COLO668 (cell line): ENCODE data around the gene ETFA.
"Not testable (repeated sequence)": the region's sequence is repeated elsewhere in the genome, so short reads cannot be mapped to it uniquely, and the experiment has no call there.

Experiments used
- DNase-seq: peaks from one replicate; lab custom pipeline; 2025; ENCODE audit not compliant: unreplicated experiment; lab: John Stamatoyannopoulos, UW

ETFA gene

GRCh38 chr15:76327191-76328105 lies 16.2 kb upstream of the ETFA start:
- DNase-seq = no peak

GRCh38 chr15:76325704-76326103 lies 14.4 kb upstream of the ETFA start:
- DNase-seq = no peak

- DNase-seq = no peak
Observed at GRCh38 chr15:76324066-76324465, 12.8 kb upstream of the ETFA start.

GRCh38 chr15:76321602-76322001 lies 10.3 kb upstream of the ETFA start:
- no peak for DNase-seq

GRCh38 chr15:76321171-76321570 lies 9.9 kb upstream of the ETFA start:
- no peak for DNase-seq

- no peak for DNase-seq
Observed at GRCh38 chr15:76320012-76320411, 8.7 kb upstream of the ETFA start.

- no peak for DNase-seq
Observed at GRCh38 chr15:76313731-76314130, 2.5 kb upstream of the ETFA start.

GRCh38 chr15:76313175-76313567 lies 1.9 kb upstream of the ETFA start:
- DNase-seq = not testable (repeated sequence)

- peak; percentile 16 for DNase-seq
Observed at GRCh38 chr15:76312540-76313174, 1.4 kb upstream of the ETFA start.

- peak; percentile 47 for DNase-seq
Observed at GRCh38 chr15:76310475-76311099, 682 bp downstream of the ETFA start.

- no peak for DNase-seq
Observed at GRCh38 chr15:76309601-76310330, 1.5 kb downstream of the ETFA start.

- no peak for DNase-seq
Observed at GRCh38 chr15:76303909-76304308, 7.4 kb downstream of the ETFA start.

GRCh38 chr15:76299786-76300185 lies 11.5 kb downstream of the ETFA start:
- no peak for DNase-seq

- DNase-seq = no peak
Observed at GRCh38 chr15:76298986-76299385, 12.3 kb downstream of the ETFA start.

GRCh38 chr15:76297951-76298350 lies 13.3 kb downstream of the ETFA start:
- not testable (repeated sequence) for DNase-seq

- DNase-seq = no peak
Observed at GRCh38 chr15:76296849-76297248, 14.4 kb downstream of the ETFA start.

GRCh38 chr15:76294463-76294862 lies 16.8 kb downstream of the ETFA start:
- not testable (repeated sequence) for DNase-seq

GRCh38 chr15:76293361-76293760 lies 17.9 kb downstream of the ETFA start:
- no peak for DNase-seq

GRCh38 chr15:76289582-76289981 lies 21.7 kb downstream of the ETFA start:
- no peak for DNase-seq

- DNase-seq = no peak
Observed at GRCh38 chr15:76286271-76286879, 24.9 kb downstream of the ETFA start.
